Heart right ventricle (tissue), 16 donors: ENCODE measurements around the gene GRHL1. TPM values are rescaled to one million over a fixed set of nuclear protein-coding genes. Genes with fewer than 3 reads are reported as not detected.
"Not testable (repeated sequence)": the region's sequence is repeated elsewhere in the genome, so short reads cannot be mapped to it uniquely, and the experiment has no call there.

Experiments
- ATAC-seq, 8 donors: fragments of 200-7000 bp; cut with Tn5 transposase; one replicate each; pipeline ENCODE4 v1.9.1; 2020; ENCODE audit warnings: mild to moderate bottlenecking in 8 of 8, moderate library complexity in 8 of 8, moderate number of reproducible peaks in 1 of 8
- DNase-seq, 2 donors: peaks; one replicate each; pipeline ENCODE4 v3.0.0-alpha.2; 2020
- H3K27ac ChIP-seq, 10 donors: fragments of 200-600 bp; sonication (generic) in 2 of 10; one replicate each; pipeline versions ENCODE4 v1.5.0 to v1.8.0; 2020 to 2022; ENCODE audit warnings: mild to moderate bottlenecking in 3 of 10
- H3K27me3 ChIP-seq, 7 donors: fragments of 200-600 bp; one replicate each; pipeline ENCODE4 v1.8.0; 2021 to 2022; ENCODE audit warnings: mild to moderate bottlenecking in 2 of 7
- H3K36me3 ChIP-seq, 9 donors: fragments of 200-600 bp; sonication (generic) in 1 of 9; one replicate each; pipeline versions ENCODE4 v1.5.0 to v1.8.0; 2020 to 2022; ENCODE audit warnings: mild to moderate bottlenecking in 2 of 9
- H3K4me1 ChIP-seq, 9 donors: fragments of 200-600 bp; sonication (generic) in 1 of 9; one replicate each; pipeline versions ENCODE4 v1.5.0 to v1.8.0; 2020 to 2022; ENCODE audit warnings: mild to moderate bottlenecking in 4 of 9
- H3K4me3 ChIP-seq, 10 donors: fragments of 200-600 bp; sonication (generic) in 2 of 10; one replicate each; pipeline versions ENCODE4 v1.5.0 to v1.8.0; 2020 to 2022; ENCODE audit warnings: mild to moderate bottlenecking in 7 of 10, moderate library complexity in 2 of 10
- H3K9me3 ChIP-seq, 11 donors: fragments of 200-600 bp in 10 of 11; sonication (generic) in 2 of 11; one replicate each; pipeline versions ENCODE4 v1.5.0 to v1.8.0; 2013 to 2022; ENCODE audit warnings: mild to moderate bottlenecking in 2 of 11, control low read depth in 1 of 11, moderate library complexity in 1 of 11
- WGBS, 2 donors: extraction: QIAGEN DNeasy Blood & Tissue Kit; methylation state at CpG; one replicate each; pipeline ENCODE4 v1.1.7; 2013; ENCODE audit warnings: inconsistent platforms in 1 of 2; 5-methylcytosine and 5-hydroxymethylcytosine counted together
- intact Hi-C, 10 donors: fragments of 100-400 bp; cut with DNase I; formaldehyde crosslinking; loops; one replicate each; pipeline versions ENCODE4 v1.11.1 to v1.14.2; 2022
- polyA plus RNA-seq, 2 donors: library from polyadenylated mRNA; stranded (reverse); fragments of 200-250 nt; gene quantifications; one replicate each; pipeline ENCODE4 v1.2.3, GENCODE V29; 2013
- total RNA-seq, 10 donors: library from RNA; stranded (reverse); fragmentation: NEBNext Ultra II Directional in 3 of 10; extraction: Animal tissue kit (Norgen Biotek cat#: 25700) in 3 of 10; gene quantifications; one replicate each; pipeline versions ENCODE4 v1.2.1 to v1.2.4, GENCODE V29; 2021 to 2023
- TF ChIP-seq, protein P1 (sequence below), 9 donors: fragments of 200-600 bp; sonication (generic) in 2 of 9; IDR thresholded peaks; one replicate each; pipeline versions ENCODE4 v1.5.0 to v1.8.0; 2021 to 2022; ENCODE audit warnings: antibody characterized with exemption in 9 of 9, mild to moderate bottlenecking in 5 of 9, moderate library complexity in 1 of 9
- donor health status: Arrhythmogenic right ventricular cardiomyopathy.
- donor health status: ischemic (EF 13 %, LVEDD 7.1; RV severe dilation, severe dysfunction).
- donor health status: healthy with polysubstance abuse.
- donor health status: DM: no; HTN: yes; CAD: no.
- donor health status: DM: no; HTN: no; CAD: no.
- donor health status: ischemic (EF 25% LVEDD 6.9; RV normal size, moderate dysfunction).
- donor health status: ischemic (EF 25% LVEDD 5.7; RV mildly dilated, moderate dysfunction).
- donor health status: healthy.
- donor health status: DM: yes; HTN: yes; CAD: no.
- donor health status: Ischemic cardiomyopathy.
- donor health status: ischemic (EF 35%, LVEDD 5.7; RV mildly dilated, moderate dysfunction).
- donor health status: nonischemic (EF 11% LVEDD 7.7; RV severe dilation, severe dysfunction).
- donor health status: DM: yes; HTN: yes; CAD: no.
- donor health status: PGD.
- donor health status: ischemic (EF 29% LVEDD 5.4; RV normal size, mild dysfunction).
- donor health status: nonischemic (EF 23%, LVEDD 6.1; RV moderate dilation, normal function).

The GRHL1 gene
- total and polyA plus RNA-seq, 12 donors: 0.29 to 3.0 (median 0.90) TPM

- Histone ChIP-seq H3K36me3 (no peaks in the 10 kb centered on the region), H3K4me3 (no peak overlapping the region), H3K4me1 (peaks cover 5 to 17% (median 8%) of the 10 kb centered on the region in 9 donors), H3K9me3 (peaks cover 0 to 15% (median 0%) of the 10 kb centered on the region in 11 donors), H3K27me3 (no peaks in the 10 kb centered on the region), H3K27ac (no peak overlapping the region)
- 94 to 97% methylated on average over 42 of the region's 42 CpGs for WGBS, 2 donors
- TF ChIP-seq, protein P1, sequence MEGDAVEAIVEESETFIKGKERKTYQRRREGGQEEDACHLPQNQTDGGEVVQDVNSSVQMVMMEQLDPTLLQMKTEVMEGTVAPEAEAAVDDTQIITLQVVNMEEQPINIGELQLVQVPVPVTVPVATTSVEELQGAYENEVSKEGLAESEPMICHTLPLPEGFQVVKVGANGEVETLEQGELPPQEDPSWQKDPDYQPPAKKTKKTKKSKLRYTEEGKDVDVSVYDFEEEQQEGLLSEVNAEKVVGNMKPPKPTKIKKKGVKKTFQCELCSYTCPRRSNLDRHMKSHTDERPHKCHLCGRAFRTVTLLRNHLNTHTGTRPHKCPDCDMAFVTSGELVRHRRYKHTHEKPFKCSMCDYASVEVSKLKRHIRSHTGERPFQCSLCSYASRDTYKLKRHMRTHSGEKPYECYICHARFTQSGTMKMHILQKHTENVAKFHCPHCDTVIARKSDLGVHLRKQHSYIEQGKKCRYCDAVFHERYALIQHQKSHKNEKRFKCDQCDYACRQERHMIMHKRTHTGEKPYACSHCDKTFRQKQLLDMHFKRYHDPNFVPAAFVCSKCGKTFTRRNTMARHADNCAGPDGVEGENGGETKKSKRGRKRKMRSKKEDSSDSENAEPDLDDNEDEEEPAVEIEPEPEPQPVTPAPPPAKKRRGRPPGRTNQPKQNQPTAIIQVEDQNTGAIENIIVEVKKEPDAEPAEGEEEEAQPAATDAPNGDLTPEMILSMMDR (IDR thresholded peaks at IDR 0.05): no peak
- intact Hi-C loops: no loop called here
- DNase-seq (no peak), ATAC-seq (no peak)
Measured at GRCh38 chr2:10014418-10015190, 63.1 kb downstream of the GRHL1 start.

DNA sequence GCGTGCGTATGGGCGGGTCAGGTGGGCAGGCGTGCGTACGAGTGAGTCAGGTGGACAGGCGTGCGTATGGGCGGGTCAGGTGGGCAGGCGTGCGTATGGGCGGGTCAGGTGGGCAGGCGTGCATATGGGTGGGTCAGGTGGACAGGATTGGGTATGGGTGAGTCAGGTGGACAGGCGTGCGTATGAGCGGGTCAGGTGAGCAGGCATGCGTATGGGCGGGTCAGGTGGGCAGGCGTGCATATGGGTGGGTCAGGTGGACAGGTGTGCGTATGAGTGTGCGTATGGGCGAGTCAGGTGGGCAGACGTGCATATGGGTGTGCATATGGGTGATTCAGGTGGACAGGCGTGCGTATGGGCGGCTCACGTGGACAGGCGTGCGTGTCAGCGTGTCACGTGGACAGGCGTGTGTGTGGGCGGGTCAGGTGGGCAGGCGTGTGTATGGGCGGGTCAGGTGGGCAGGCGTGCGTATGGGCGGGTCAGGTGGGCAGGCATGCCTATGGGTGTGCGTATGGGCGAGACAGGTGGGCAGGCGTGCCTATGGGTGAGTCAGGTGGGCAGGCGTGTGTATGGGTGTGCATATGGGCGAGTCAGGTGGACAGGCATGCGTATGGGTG, 64.0 kb downstream of the GRHL1 start:
- DNase-seq, ATAC-seq, H3K27me3 ChIP-seq, H3K36me3 ChIP-seq, H3K4me3 ChIP-seq, H3K27ac ChIP-seq, intact Hi-C loops: not testable (repeated sequence)
- Histone ChIP-seq H3K9me3 (peaks cover 0 to 15% (median 0%) of the 10 kb centered on the region in 11 donors), H3K4me1 (peaks cover 0 to 14% (median 0%) of the 10 kb centered on the region in 9 donors)
- WGBS, 2 donors: 97% methylated on average over 41 to 44 of the region's 44 CpGs

GRCh38 chr2:10016001-10016801, 64.7 kb downstream of the GRHL1 start:
- peaks cover 0 to 15% (median 0%) of the 10 kb centered on the region in 11 donors for H3K9me3 ChIP-seq
- 92 to 93% methylated on average over 35 of the region's 35 CpGs for WGBS, 2 donors
- H3K27ac ChIP-seq: no peak overlapping the region
- DNase-seq: no peak
- no peak overlapping the region for H3K4me3 ChIP-seq
- H3K4me1 ChIP-seq: peaks cover 0 to 14% (median 0%) of the 10 kb centered on the region in 9 donors
- H3K27me3 ChIP-seq: no peaks in the 10 kb centered on the region
- intact Hi-C loops: no loop called here
- TF ChIP-seq, protein P1 (IDR thresholded peaks at IDR 0.05): no peak
- no peak for ATAC-seq
- H3K36me3 ChIP-seq: no peaks in the 10 kb centered on the region

- DNase-seq: no peak
- H3K9me3 ChIP-seq: peaks cover 0 to 15% (median 0%) of the 10 kb centered on the region in 11 donors
- WGBS, 2 donors: 86 to 90% methylated on average over 8 of the region's 8 CpGs
- H3K36me3 ChIP-seq: no peaks in the 10 kb centered on the region
- TF ChIP-seq, protein P1 (IDR thresholded peaks at IDR 0.05): no peak
- H3K27ac ChIP-seq: no peak overlapping the region
- intact Hi-C loops: no loop called here
- ATAC-seq: no peak
- H3K4me1 ChIP-seq: peaks cover 0 to 14% (median 0%) of the 10 kb centered on the region in 9 donors
- H3K27me3 ChIP-seq: no peaks in the 10 kb centered on the region
- H3K4me3 ChIP-seq: no peak overlapping the region
Measured at GRCh38 chr2:10016802-10017258, 65.3 kb downstream of the GRHL1 start.
